Activated naive CD4-positive, alpha-beta T cell treated with anti-CD3 and anti-CD28 coated beads, Interleukin-2, amount 50 U/mL, for 72 hours (primary cell): ENCODE measurements around the gene ATAD3B. TPM values are rescaled to one million over a fixed set of nuclear protein-coding genes. Genes with fewer than 3 reads are reported as not detected.
"Not testable (repeated sequence)": the region's sequence is repeated elsewhere in the genome, so short reads cannot be mapped to it uniquely, and the experiment has no call there.

Experiments used
- ATAC-seq, 2 donors: fragments of 150-1000 bp; cut with Tn5 transposase; 2 replicates each; pipeline ENCODE4 v1.10.0; 2021; ENCODE audit warnings: mild to moderate bottlenecking in 2 of 2, moderate library complexity in 2 of 2
- DNase-seq, 2 donors: peaks; one replicate each; pipeline ENCODE4 v3.0.0; 2021 to 2022; ENCODE audit warnings: low spot score in 2 of 2
- H3K27ac Mint-ChIP-seq, 2 donors: one replicate each; pipeline ENCODE4 v1.8.0; 2022; ENCODE audit warnings: mild to moderate bottlenecking in 2 of 2, mixed read lengths in 2 of 2
- H3K36me3 Mint-ChIP-seq, 2 donors: one replicate each; pipeline ENCODE4 v1.8.0; 2022; ENCODE audit warnings: mixed read lengths in 2 of 2
- H3K9me3 Mint-ChIP-seq, 2 donors: one replicate each; pipeline ENCODE4 v1.8.0; 2022; ENCODE audit warnings: mixed read lengths in 2 of 2
- total RNA-seq, 2 donors: library from RNA; stranded (reverse); gene quantifications; one replicate each; pipeline ENCODE4 v1.2.3, GENCODE V29; 2022

Gene ATAD3B
- total RNA-seq, 2 donors from 2014 or later, result 30.1 to 33.1 TPM

GRCh38 chr1:1527092-1527816, 55.7 kb downstream of the ATAD3B start:
- no peak for ATAC-seq
- DNase-seq, result no peak
- peaks cover 17 to 20% of the 10 kb centered on the region in 2 donors for H3K36me3 Mint-ChIP-seq
- H3K9me3 Mint-ChIP-seq, result peaks cover 0 to 5% of the 10 kb centered on the region in 2 donors
- no peak overlapping the region for H3K27ac Mint-ChIP-seq

GRCh38 chr1:1528301-1529267, 57.0 kb downstream of the ATAD3B start:
- DNase-seq, result no peak
- Mint-ChIP-seq H3K27ac (no peak overlapping the region), H3K9me3 (peaks cover 0 to 5% of the 10 kb centered on the region in 2 donors), H3K36me3 (peaks cover 19 to 22% of the 10 kb centered on the region in 2 donors)
- ATAC-seq, result no peak

GRCh38 chr1:1529321-1529720, 57.8 kb downstream of the ATAD3B start:
- no peak overlapping the region for H3K27ac Mint-ChIP-seq
- peaks cover 19 to 22% of the 10 kb centered on the region in 2 donors for H3K36me3 Mint-ChIP-seq
- H3K9me3 Mint-ChIP-seq, result peaks cover 0 to 5% of the 10 kb centered on the region in 2 donors
- ATAC-seq (no peak), DNase-seq (no peak)

- H3K9me3 Mint-ChIP-seq, result peaks cover 0 to 5% of the 10 kb centered on the region in 2 donors
- peaks cover 19 to 22% of the 10 kb centered on the region in 2 donors for H3K36me3 Mint-ChIP-seq
- H3K27ac Mint-ChIP-seq, result no peak overlapping the region
- no peak for ATAC-seq
- no peak for DNase-seq
Measured at GRCh38 chr1:1529936-1530335, 58.4 kb downstream of the ATAD3B start.

GRCh38 chr1:1531947-1532346, 60.4 kb downstream of the ATAD3B start:
- peaks cover 0 to 5% of the 10 kb centered on the region in 2 donors for H3K9me3 Mint-ChIP-seq
- no peak for ATAC-seq
- DNase-seq, result no peak
- peaks cover 19 to 22% of the 10 kb centered on the region in 2 donors for H3K36me3 Mint-ChIP-seq
- H3K27ac Mint-ChIP-seq, result no peak overlapping the region

- H3K27ac Mint-ChIP-seq, ATAC-seq, DNase-seq, H3K9me3 Mint-ChIP-seq: not testable (repeated sequence)
- peaks cover 19 to 22% of the 10 kb centered on the region in 2 donors for H3K36me3 Mint-ChIP-seq
Measured at GRCh38 chr1:1533176-1533893, 61.8 kb downstream of the ATAD3B start.

- H3K36me3 Mint-ChIP-seq, result peaks cover 17 to 22% of the 10 kb centered on the region in 2 donors
- DNase-seq, H3K27ac Mint-ChIP-seq, H3K9me3 Mint-ChIP-seq, ATAC-seq: not testable (repeated sequence)
Measured at GRCh38 chr1:1533894-1534291, 62.3 kb downstream of the ATAD3B start.

GRCh38 chr1:1534401-1535154, 63.0 kb downstream of the ATAD3B start:
- Mint-ChIP-seq H3K36me3 (peaks cover 11 to 21% of the 10 kb centered on the region in 2 donors), H3K27ac (no peak overlapping the region), H3K9me3 (peaks cover 0 to 5% of the 10 kb centered on the region in 2 donors)
- ATAC-seq (no peak), DNase-seq (no peak)

GRCh38 chr1:1535201-1536018, 63.8 kb downstream of the ATAD3B start:
- Mint-ChIP-seq H3K36me3 (peaks cover 6 to 13% of the 10 kb centered on the region in 2 donors), H3K9me3 (peaks cover 0 to 5% of the 10 kb centered on the region in 2 donors), H3K27ac (no peak overlapping the region)
- DNase-seq (no peak), ATAC-seq (no peak)

- Mint-ChIP-seq H3K36me3 (peaks cover 6 to 8% of the 10 kb centered on the region in 2 donors), H3K27ac (peak overlapping the region in 1 of 2 donors; percentile 35), H3K9me3 (peaks cover 0 to 5% of the 10 kb centered on the region in 2 donors)
- DNase-seq (no peak), ATAC-seq (no peak)
Measured at GRCh38 chr1:1536019-1536937, 64.7 kb downstream of the ATAD3B start.

- peaks cover 3 to 4% of the 10 kb centered on the region in 2 donors for H3K36me3 Mint-ChIP-seq
- no peak for DNase-seq
- no peak for ATAC-seq
- peaks cover 0 to 2% of the 10 kb centered on the region in 2 donors for H3K9me3 Mint-ChIP-seq
- peak overlapping the region in 1 of 2 donors; percentile 35 for H3K27ac Mint-ChIP-seq
Measured at GRCh38 chr1:1536938-1537546, 65.5 kb downstream of the ATAD3B start.

- DNase-seq (no peak), ATAC-seq (peak in 1 of 2 donors; percentile 4)
- no peaks in the 10 kb centered on the region for H3K9me3 Mint-ChIP-seq
- H3K27ac Mint-ChIP-seq, result no peak overlapping the region
- no peaks in the 10 kb centered on the region for H3K36me3 Mint-ChIP-seq
Measured at GRCh38 chr1:1537626-1538250, 66.2 kb downstream of the ATAD3B start.

- Mint-ChIP-seq H3K9me3 (no peaks in the 10 kb centered on the region), H3K27ac (no peak overlapping the region), H3K36me3 (no peaks in the 10 kb centered on the region)
- DNase-seq, result no peak
- peak in 1 of 2 donors; percentile 12 for ATAC-seq
Measured at GRCh38 chr1:1538334-1538733, 66.8 kb downstream of the ATAD3B start.

- Mint-ChIP-seq H3K27ac (no peak overlapping the region), H3K36me3 (no peaks in the 10 kb centered on the region)
Measured at GRCh38 chr1:1538989-1539309, 67.4 kb downstream of the ATAD3B start.

More at GRCh38 chr1:1538989-1539309, 67.4 kb downstream of the ATAD3B start:
- no peaks in the 10 kb centered on the region for H3K9me3 Mint-ChIP-seq
- no peak for DNase-seq
- ATAC-seq, result no peak
